GM19193 (cell line): Measurements from ENCODE around the gene STIM1.

ENCODE experiments used
- POLR2A ChIP-seq: IDR thresholded peaks from 4 replicates; pipeline ENCODE4 v1.6.1; 2011; ENCODE audit not compliant: insufficient read depth, insufficient read length; ENCODE audit errors: extremely low read depth

The STIM1 gene

DNA sequence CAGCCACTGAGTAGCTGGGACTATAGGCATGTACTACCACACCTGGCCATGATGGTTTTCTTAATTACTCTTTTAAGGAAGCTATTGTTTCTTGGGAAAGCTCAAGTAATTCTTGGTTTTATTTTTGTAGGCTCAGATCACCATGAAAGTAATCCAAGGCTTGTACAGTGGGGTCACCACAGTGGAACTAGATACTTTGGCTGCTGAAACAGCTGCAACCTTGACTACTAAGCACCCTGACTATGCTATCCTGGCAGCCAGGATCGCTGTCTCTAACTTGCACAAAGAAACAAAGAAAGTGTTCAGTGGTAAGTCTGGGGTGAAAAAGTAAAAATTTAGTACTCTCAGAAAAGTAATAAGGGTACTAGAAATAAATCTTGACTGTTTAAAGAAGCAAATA lies 250.5 kb downstream of the STIM1 start:
- no peak for TF ChIP-seq POLR2A

DNA sequence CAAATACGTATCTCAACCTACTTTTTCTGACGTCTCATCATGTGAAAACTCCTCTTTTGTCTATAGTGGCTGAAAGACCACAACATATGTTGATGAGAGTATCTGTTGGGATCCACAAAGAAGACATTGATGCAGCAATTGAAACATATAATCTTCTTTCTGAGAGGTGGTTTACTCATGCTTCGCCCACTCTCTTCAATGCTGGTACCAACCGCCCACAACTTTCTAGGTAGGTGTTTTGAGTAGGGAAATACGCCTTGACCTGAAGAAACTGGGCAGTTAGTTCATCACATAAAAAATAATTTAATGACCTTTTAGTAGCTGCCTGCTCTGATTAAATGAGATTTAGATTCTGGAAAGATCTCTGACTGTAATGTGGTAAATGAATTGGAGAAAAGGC lies 256.4 kb downstream of the STIM1 start:
- TF ChIP-seq POLR2A: no peak

DNA sequence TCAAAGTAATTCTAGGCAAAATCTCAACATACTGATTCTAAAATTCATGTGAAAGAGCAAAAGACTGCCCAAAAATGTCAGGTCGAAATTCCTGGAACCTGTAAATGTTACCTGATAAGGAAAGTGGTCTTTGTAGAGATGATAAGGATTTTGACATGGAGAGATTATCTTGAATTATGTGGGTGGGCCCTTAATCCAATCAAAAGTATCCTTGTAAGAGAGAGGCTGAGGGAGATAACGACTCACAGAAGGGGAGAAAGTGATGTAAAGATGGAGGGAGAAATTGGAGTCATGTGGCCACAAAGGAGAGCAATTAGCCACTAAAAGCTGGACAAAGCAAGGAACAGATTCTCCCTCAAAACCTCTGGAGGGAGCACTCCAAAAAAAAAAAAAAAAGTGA lies 259.7 kb downstream of the STIM1 start:
- TF ChIP-seq POLR2A: no peak

DNA sequence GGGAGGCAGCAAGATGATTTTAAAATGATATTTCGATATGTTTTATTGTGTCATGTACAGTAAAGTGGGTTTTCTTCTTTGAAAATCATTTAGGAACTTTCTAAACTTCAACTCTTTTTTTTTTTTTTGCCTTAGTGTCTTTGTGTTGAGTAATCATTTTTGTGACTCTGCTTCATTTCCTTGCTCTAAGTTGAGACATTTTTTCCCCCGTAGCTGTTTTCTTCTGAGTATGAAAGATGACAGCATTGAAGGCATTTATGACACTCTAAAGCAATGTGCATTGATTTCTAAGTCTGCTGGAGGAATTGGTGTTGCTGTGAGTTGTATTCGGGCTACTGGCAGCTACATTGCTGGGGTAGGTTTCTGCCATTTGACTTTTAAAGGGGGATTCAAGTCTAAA lies 262.6 kb downstream of the STIM1 start:
- TF ChIP-seq POLR2A: no peak

DNA sequence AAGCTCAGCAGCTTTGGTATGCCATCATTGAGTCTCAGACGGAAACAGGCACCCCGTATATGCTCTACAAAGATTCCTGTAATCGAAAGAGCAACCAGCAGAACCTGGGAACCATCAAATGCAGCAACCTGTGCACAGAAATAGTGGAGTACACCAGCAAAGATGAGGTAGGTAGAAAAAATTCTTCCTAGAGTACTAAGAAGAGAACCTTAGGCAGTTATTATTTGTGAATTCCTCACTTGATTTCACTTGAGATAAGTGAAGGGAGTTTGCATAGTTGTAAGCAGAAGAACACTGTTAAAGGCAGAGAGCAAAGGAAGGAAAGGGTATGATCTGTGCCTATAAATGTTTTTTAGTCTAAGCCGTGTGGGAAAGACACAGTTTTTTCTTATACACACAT lies 267.8 kb downstream of the STIM1 start:
- TF ChIP-seq POLR2A: no peak

DNA sequence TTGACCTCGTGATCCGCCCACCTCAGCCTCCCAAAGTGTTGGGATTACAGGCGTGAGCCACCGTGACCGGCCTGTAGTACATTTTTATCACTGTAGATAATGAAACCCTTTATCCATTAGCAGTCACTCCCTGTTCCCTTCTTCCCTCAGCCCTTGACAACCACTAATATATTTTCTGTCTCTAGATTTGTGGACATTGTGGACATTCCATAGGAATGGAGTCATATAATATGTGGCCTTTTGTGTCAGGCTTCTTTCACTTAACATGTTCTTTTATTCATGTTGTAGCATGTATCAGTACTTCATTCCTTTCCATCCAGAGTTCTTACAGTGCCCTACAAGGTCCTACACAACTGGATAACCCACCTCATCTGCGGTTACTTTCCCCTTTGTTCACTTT lies 269.7 kb downstream of the STIM1 start:
- no peak for TF ChIP-seq POLR2A

DNA sequence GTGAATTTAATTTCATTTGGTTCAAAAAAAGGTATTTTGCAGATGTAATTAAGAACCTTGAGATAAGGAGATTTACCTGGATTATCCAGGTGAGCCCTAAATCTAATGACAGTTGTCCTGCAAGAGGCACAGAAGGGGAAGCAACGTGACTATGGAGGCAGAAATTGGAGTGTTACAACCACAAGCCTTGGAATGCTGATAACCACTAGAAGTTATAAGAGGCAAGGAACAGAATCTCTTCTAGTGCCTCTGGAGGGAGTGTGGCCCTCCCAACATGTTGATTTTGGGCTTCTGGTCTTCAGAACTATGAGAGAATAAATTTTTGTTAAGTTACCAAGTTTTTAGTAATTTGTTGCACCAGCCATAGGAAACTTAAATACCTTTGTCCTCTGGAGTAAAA lies 271.9 kb downstream of the STIM1 start:
- TF ChIP-seq POLR2A: no peak

DNA sequence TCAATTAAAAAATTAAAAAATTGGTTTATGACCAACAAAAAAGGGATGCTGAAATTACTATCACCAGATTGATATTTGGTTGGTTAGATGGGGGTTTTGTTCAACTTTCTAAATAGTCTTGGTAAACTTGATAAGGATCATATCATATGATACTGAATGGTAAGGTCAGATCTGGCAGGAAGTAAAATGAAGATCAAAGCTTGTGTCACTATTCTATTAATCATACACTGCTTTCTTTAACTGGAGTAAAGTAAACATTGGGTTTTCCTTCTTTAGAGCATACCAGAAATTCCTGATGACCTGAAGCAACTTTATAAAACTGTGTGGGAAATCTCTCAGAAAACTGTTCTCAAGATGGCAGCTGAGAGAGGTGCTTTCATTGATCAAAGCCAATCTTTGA lies 279.3 kb downstream of the STIM1 start:
- TF ChIP-seq POLR2A: no peak

DNA sequence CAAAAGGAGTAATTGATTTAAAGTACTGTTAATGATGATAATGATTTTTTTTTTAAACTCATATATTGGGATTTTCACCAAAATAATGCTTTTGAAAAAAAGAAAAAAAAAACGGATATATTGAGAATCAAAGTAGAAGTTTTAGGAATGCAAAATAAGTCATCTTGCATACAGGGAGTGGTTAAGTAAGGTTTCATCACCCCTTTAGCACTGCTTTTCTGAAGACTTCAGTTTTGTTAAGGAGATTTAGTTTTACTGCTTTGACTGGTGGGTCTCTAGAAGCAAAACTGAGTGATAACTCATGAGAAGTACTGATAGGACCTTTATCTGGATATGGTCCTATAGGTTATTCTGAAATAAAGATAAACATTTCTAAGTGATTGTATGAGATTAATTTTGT lies 283.0 kb downstream of the STIM1 start:
- TF ChIP-seq POLR2A: no peak

DNA sequence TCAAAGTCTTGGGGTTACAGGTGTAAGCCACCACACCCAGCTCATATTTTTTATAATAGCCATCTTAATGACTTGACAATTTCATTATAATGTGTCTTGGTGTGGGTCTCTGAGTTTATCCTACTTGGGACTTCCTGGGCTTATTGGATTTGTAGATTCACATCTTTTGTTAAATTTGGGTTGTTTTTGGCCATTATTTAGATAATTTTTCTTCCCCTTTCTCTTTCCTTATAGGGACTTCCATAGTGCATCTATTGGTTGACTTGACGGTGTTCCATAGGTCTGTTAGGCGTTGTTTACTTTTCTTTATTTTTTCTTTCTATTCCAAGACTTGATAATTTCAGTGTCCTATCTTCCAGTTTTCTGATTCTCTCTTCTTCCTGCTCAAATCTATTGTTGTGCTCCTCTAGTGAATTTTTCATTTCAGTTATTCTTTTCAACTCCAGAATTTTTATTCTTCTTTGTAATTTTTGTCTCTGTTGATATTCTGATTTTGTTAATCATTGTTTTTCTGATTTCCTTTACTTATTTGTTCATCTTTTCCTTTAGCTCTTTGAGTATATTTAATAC lies 284.7 kb downstream of the STIM1 start:
- no peak for TF ChIP-seq POLR2A
